Activated T-cell treated with anti-CD3 and anti-CD28 coated beads for 4 hours (primary cell): ENCODE measurements around the gene ALG2.

Experiments
- DNase-seq: peaks from one replicate; pipeline ENCODE4 v3.0.0-alpha.2; 2020

The ALG2 gene

GRCh38 chr9:99171225-99172123 lies 50.3 kb downstream of the ALG2 start:
- DNase-seq = no peak

- no peak for DNase-seq
Measured at GRCh38 chr9:99169982-99170761, 51.6 kb downstream of the ALG2 start.

GRCh38 chr9:99169086-99169485 lies 52.7 kb downstream of the ALG2 start:
- DNase-seq = no peak

- DNase-seq = no peak
Measured at GRCh38 chr9:99167694-99168093, 54.0 kb downstream of the ALG2 start.

GRCh38 chr9:99167119-99167518 lies 54.6 kb downstream of the ALG2 start:
- DNase-seq = no peak
